ENCODE measurements around the gene TMEM248.
"Not testable (repeated sequence)": the region's sequence is repeated elsewhere in the genome, so short reads cannot be mapped to it uniquely, and the experiment has no call there.

TMEM248 gene, protein sequence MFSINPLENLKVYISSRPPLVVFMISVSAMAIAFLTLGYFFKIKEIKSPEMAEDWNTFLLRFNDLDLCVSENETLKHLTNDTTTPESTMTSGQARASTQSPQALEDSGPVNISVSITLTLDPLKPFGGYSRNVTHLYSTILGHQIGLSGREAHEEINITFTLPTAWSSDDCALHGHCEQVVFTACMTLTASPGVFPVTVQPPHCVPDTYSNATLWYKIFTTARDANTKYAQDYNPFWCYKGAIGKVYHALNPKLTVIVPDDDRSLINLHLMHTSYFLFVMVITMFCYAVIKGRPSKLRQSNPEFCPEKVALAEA

DNA sequence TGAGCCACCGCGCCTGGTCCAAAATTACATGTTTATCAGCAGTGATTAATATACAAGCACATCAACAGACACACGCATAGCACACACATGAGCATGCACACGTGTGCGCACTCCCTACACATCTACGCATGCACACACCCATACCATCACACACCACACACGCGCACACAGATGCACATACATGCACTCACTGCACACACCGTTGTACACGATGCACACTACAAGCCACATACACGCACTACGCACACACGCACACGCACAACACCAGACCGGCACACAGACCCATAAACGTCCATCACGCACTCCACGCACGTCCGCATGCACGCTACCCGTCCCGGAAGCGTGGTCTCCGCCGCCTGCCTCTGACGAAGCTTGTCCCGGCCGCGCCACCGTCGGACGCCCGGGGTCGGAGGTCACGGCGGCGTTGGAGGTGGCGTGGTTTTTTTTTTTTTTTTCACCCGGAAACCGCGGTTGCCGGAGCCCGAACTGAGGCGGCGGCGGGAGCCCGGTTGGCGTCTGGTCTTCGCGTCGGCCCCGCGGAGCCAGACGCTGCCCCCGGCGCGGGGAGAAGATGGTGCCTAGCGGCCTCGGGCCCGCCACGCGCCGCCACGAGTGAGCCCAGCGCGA, at the start of gene TMEM248:
Gene TMEM248, plus strand, starts transcription at position 457 of the 627 bp plus-strand sequence. CDS start 20,641 bp downstream, outside the sequence.
- DNase-seq, result peak; percentile 96

DNA sequence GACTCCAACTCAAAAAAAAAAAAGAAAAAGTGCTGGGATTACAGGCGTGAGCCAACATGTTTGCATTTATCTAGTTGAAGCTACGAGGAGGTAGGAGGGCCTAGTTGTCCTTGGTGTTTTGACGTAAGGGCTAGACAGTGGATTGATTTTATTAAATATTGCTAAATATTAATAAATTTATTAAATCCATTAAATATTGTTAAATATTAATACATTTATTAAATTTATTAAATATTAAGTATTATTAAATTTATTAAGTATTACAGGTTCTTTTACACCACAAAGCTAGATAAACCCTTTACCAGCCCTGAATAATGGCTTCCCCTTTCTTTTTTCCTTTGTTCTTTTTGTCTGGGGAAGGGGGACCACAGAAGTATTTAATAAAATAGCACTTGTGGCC, 47.5 kb upstream of the TMEM248 start:
- no peak for DNase-seq

DNA sequence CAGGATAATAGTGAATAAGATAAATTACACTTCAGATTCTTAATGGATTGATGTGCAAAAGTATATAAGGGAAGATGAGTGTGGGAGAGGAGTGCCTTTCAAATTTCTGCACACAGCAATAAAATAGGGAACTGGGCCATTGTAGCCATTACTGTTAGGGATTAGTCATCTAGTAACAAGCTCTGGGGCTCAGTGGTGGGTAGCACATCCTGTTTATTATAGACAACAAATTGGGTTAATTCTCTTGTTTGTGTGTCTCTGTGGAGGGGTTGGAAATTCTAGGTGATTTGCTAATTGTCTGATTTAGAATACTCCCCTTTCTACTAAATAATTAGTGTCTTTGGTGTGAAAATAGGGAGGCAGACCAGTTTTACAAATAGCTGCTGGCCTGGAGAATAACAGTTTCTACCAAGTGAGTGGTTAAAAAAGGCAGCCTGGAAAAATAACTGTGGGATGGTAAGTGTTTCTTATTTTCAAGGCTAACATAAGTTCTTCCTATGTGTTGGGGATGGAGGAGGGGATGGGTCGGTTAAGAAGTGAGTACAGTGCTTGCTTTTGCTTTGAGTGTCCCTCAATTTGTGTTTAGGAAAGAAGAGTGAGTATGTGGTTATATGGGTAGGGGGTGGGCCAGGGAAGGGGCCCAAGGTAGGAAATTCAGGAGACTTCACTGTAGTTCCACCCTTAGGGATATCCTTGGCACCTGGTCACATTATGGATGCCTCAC, 43.3 kb upstream of the TMEM248 start:
- DNase-seq, result no peak

DNA sequence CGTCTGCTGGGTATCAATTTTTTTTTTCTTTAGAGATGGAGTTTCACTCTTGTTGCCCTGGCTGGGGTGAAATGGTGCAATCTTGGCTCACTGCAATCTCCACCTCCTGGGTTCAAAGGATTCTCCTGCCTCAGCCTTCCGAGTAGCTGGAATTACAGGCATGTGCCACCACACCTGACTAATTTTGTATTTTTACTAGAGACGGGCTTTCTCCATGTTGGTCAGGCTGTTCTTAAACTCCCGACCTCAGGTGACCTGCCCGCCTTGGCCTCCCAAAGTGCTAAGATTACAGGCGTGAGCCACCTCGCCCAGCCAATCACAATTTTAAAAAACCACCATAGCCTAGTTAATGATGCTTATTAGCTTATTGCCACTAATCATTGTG, 42.7 kb upstream of the TMEM248 start:
- not testable (repeated sequence) for DNase-seq

DNA sequence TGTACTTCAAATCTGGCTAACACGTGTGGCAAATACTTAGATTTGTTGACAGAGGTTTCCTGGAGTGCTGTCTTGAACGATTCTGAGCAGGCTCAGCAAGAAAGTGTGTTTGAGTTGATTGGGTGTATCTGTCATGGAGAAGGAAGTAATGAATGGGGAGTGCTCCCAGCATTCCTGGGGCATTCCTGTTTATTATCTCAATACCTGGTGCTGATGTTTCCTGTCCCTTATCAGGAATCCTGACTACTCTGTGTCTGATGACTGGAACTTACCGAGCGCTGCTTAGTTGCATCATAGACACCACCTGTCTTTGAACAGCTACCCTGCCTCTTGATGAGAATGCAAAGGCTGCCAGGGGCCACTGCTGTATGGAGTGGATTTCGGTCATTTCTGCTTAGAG, 41.0 kb upstream of the TMEM248 start:
- DNase-seq, result no peak

DNA sequence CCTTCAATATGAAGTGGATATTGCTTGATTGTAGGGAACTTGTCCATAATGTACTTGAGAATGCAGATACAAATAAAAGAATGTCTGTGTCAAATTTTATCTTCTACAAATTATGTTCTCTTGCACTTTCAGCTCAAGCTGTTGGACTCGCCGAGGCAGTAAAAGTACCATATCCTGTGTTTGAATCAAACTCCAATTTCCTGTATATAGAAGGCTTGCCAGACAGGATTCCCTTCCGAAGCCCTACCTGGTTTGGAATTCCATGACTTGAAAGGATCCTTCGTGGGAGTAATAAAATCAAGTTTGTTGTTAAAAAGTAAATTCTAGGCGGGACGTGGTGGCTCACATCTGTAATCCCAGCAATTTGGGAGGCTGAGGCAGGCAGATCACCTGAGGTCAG, 40.4 kb upstream of the TMEM248 start:
- DNase-seq, result not testable (repeated sequence)

DNA sequence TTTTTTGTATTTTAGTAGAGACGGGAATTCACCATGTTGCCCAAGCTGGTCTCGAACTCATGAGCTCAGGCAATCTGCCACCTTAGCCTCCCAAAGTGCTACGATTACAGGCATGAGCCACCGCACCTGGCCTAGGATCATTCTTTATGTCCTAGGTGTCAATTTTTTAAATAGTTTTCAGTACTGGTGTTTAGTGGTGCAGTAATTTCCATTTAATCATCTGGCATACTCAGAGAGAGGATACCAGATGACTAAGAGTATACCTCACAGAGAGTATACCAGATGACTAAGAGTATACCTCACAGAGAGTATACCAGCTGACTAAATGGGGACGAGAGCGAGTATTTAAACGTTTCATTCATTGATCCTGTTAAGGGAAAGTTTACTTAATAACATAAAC, 37.3 kb upstream of the TMEM248 start:
- no peak for DNase-seq

DNA sequence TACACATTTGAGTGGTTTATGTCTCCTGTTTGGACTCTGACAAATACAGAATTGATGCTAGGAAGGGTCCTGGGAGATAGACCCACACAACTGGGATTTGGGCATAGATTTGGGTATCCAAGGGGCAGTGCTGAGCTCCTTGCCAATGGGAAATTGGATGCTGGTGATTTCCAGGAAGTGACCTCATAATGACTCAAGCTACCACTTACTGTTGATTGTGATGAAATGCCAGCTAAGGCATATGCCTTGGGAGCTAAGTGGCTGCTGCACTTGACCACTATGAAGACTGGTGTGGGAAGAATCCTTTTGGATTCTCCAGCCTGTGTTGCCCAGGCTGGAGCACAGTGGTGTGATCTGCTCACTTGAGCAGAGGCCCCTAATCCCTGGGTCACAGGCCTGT, 36.5 kb upstream of the TMEM248 start:
- not testable (repeated sequence) for DNase-seq

DNA sequence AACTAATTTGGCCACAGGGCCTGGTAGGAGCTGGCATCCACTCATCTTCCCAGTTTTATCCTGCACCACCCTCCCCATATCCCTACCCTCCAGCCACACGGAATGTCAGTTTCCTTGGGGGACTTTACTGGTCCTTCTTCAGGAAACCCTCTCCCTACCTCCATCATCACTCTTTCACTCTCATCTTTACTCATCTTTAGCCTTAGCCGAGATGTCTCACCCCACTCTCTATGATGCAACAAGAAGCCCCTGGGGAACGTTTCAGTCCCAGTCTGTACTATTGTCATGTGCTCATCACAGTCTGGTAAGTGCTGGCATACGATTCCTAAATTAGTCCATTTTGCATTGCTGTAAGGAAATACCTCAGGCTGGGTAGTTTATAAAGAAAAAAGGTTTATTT, 34.9 kb upstream of the TMEM248 start:
- DNase-seq, result no peak

DNA sequence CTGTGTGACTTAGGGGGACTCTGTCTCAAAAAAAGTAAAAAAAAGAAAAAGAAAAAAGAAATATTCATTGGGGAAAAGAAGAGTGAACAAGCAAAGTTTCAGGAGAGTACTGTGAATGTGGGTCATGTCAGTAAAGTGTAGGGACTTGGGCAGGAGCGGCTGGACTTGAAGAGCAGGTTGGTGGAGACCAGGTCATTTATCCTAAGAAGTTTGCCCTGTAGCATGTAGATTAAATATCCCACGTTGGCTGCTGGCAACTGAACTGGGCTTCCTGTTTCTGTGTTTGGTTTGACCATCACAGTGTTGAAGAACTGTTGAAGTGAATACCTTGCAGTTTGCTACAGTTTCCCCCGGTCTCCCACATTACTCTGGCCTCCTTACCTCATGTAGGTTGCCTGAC, 32.8 kb upstream of the TMEM248 start:
- DNase-seq, result not testable (repeated sequence)

DNA sequence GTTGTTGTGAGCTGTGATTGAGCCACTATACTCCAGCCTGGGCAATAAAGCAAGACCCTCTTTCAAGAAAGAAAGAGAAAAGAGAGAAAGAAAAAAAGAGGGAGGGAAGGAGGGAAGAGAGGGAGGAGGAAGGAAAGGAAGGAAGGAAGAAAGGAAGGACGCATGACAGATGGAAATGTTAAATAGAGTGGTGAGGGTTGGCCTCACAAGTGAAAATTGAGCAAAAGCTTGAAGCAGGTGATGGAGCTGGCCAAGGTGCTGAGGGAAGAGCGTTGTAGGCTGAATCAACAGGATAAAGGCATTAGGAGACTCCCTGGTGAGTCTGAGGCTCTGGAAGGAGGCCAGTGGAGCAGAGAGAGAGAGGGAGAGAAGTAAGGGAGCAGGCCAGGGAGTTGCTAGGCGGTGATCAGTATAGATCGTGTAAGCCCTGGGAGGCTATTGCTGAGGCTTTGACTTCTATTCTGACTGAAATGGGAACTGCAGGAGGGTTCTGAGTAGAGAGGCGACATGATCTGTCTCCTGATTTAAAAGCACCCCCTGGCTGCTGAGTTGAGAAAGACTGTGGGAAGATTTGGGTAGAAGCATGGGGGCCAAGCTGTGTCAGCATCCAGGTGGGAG, 26.5 kb upstream of the TMEM248 start:
- peak; percentile 20 for DNase-seq

DNA sequence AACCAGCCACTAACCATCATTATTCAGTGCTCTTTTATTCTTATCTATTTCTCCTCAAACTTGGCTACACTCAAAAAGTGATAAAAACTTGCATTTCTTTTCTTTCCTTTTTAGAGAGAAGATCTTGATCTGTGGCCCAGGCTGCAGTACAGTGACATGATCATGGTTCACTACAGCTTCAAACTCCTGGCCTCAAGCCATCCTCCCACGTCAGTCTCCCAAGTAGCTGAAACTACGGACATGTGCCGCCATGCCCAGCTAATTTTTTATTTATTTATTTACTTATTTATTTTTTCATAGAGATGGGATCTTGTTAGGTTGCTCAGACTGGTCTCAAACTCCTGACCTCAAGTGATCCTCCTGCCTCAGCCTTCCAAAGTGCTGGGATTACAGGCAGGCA, 24.6 kb upstream of the TMEM248 start:
- DNase-seq, result no peak

DNA sequence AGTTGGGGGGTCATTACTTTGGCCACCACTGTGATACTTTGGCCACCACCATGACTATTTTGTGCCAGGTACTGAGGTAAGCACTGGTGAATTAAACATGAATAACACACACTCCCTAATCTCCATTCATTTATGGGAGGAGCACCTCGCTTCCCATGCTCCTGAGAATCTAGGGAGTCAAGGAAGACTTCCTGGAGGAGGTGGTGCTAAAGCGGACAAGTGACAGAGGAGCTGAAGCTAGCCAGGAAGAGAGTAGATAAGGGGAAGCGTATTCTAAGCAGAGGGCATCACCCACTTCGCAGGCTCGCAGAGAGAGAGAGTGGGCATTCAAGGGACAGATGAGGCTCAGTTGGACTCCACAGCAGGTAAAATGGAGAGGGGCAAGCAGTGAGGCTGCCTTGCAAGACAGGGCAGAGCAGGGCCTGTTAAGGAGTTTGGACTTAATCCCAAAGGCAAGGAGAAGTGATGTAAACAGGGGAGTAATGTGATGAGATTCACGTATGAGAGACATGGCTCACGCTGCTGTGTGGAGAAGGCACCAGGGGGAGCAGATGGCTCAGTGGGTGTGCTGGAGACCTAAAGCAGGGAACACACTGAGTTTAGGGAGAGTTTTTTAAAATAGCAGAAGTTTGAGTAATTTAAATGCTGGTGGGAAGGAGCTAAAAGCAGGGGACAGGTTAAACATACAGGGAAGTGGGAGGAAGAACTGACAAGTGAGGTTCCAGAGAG, 21.3 kb upstream of the TMEM248 start:
- no peak for DNase-seq

DNA sequence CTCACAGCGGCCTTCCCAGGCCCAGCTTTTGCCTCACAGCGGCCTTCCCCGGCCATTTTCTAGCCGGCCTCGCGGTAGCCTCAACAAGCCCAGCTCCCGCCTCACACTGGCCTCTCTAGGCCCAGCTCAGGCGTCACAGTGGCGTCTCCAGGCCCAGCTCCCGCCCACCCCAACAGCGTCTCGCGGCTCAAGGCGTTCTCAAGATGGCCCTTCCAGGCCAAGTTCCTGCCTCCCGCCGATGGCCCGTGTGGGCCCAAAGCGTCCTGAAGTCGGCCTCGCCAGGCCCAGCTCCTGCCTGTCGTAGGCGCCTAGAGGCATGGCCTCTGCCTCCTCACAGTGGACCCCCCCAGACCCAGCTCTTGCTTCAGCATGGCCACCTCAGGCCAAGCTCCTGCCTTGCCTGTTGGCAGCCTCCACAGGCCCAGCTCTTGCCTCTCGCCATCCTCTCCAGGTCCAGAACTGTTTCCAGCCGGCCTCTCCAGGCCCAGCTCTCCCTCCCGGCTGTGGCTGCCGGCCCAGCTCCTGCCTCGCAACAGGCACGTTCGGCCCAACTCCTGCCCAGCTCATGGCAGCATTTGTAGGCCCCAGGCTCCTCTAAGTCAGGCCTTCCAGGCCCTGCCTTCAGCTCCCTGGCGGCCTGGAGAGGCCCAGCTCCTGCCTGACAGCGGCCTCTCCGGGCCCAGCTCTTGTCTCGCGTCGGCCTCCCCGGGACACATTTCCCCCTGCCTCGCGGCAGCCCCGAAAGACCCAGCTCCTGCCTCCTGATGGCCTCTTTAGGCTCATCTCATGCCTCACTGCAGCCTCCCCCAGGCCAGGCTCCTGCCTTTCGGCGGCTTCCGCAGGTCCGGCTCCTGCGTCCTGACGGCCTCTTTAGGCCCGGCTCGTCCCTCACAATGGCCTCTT, 18.8 kb upstream of the TMEM248 start:
- DNase-seq, result no peak

DNA sequence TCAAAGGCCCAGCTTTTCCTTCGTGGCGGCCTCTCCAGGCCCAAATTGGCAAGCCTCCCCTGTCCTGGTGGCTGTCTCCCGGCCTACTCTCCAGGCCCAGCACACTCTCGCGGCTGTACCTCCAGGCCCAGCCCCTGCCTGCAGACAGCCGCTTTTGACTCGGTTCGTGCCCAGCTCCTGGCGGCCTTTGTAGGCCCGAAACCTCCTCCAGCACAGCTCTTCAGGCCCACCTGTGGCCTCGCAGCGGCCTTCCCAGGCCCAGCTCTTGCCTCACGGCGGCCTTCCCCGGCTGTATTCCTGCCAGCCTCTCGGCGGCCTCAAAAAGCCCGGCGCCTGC, 18.2 kb upstream of the TMEM248 start:
- DNase-seq, result no peak

DNA sequence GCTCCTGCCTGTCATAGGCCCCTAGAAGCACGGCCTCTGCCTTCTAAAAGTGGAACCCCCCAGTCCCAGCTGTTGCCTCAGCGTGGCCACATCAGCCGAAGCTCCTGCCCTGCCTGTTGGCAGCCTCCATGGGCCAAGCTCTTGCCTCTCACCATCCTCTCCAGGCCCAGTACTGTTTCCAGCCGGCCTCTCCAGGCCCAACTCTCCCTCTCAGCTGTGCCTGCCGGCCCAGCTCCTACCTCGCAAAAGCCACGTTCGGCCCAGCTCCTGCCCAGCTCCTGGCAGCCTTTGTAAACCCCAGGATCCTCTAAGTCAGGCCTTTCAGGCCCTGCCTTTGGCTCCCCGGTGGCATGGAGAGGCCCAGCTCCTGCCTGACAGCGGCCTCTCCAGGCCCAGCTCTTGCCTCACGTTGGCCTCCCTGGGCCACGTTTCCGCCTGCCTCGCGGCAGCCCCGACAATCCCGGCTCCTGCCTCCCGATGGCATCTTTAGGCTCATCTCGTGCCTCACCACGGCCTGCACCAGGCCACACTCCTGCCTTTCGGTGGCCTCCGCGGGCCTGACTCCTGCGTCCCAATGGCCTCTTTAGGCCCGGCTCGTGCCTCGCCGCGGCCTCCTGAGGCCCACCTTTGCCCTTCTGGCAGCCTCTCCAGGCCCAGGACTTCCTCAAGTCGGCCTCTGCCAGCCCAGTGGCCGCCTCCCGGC, 17.5 kb upstream of the TMEM248 start:
- no peak for DNase-seq

DNA sequence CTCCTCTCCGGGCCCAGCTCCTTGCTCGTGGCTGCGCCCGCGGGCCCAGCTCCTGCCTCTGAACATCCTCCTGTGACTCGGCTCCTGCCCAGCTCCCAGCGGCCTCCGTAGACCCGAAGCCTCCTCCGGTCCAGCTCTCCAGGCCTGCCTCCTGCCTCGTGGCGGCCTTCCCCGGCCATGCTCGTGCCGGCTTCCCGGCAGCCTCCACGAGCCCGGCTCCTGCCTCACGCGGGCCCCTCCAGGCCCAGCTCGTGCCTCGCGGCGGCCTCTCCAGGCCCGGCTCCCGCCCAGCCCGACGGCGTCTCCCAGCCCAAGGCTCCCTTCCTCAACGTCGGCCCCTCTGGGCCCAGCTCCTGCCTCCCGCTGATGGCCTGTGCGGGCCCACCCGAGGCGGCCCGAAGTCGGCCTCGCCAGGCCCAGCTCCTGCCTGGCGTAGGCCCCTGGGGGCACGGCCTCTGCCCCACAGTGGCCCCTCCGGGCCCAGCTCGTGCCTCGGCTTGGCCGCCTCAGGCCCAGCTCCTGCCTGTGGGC, 16.9 kb upstream of the TMEM248 start:
- no peak for DNase-seq

DNA sequence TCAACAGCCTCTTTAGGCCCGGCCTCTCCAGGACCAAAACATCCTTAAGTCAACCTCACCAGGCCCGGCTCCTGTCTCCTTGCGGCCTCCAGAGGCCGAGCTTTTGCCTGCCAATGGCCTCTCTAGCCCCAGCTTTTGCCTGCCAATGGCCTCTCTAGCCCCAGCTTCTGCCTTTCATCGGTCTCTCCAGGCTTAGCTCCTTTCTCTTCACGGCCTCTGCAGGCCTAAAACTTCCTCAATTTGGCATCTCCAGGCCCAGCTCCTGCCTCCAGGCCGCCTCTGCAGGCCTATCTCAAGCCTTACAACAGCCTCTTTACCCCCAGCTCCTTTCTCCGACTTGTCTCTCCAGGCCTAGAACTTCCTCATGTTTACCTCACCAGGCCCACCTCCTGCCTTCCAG, 15.7 kb upstream of the TMEM248 start:
- DNase-seq, result no peak

DNA sequence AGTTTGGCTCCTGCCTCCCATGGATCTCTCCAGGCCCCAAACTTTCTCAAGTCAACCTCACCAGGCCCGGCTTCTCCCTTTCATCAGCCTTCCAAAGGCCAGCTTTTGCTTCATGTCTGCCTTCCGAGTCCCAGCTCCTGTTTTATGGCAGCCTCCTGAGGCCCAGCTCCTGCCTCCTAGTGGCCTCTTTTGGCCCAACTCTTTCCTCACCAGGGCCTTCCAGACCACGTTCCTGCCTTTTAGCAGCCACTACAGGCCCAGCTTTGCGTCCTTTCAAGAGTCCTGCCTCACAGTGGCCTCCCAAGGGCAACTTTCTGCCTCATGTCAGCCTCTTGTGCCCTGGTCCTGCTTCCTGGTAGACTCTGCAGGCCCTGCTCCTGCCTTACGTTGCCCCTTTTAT, 15.3 kb upstream of the TMEM248 start:
- no peak for DNase-seq

DNA sequence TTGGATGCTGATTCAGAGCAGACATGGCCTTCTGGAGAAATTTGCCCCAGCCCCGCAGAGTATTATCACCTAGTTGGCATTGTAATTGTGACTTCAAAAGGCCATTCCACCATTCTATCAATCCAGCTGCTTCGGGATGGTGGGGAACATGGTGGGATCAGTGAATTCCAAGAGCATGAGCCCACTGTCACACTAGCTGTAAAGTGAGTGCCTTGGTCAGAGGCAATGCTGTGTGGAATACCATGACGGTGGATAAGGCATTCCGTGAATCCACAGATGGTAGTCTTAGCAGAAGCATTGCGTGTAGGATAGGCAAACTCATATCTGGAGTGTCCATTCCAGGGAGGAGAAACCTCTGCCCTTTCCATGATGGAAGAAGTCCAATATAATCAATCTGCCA, 13.3 kb upstream of the TMEM248 start:
- DNase-seq, result no peak

DNA sequence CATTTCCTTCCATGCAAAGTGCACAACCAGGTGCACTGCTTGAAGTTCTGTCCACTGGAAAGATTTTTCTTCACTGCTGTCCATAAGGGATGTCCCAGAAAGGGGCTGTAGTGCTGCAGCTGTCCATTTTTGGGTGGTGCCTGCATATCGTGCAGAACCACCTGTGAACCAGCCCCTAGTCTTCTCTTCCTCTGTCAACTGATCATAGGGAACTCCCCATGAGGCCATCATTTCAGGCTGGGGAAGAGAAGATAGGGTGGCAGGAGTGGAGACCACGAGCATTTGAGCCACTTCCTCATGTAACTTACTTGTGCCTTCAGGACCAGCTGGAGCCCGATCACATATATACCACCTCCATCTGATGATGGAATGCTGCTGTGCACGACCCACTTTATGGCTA, 12.4 kb upstream of the TMEM248 start:
- not testable (repeated sequence) for DNase-seq
